Dermis microvascular lymphatic vessel endothelial cell (primary cell): ENCODE data around the gene ERBIN. TPM values are rescaled to one million over a fixed set of nuclear protein-coding genes. Genes with fewer than 3 reads are reported as not detected.
"Not testable (repeated sequence)": the region's sequence is repeated elsewhere in the genome, so short reads cannot be mapped to it uniquely, and the experiment has no call there.

Experiments used
- DNase-seq, 2 donors: peaks; one replicate each; pipeline versions ENCODE4 v3.0.0 to v3.0.0-alpha.2; 2010; ENCODE audit warnings: low read depth in 2 of 2
- total RNA-seq: library from RNA; depleted of rRNA; stranded (reverse); fragments of >200 nt; gene quantifications from 2 replicates; pipeline ENCODE4 v1.2.1, GENCODE V29; 2014

The ERBIN gene, protein sequence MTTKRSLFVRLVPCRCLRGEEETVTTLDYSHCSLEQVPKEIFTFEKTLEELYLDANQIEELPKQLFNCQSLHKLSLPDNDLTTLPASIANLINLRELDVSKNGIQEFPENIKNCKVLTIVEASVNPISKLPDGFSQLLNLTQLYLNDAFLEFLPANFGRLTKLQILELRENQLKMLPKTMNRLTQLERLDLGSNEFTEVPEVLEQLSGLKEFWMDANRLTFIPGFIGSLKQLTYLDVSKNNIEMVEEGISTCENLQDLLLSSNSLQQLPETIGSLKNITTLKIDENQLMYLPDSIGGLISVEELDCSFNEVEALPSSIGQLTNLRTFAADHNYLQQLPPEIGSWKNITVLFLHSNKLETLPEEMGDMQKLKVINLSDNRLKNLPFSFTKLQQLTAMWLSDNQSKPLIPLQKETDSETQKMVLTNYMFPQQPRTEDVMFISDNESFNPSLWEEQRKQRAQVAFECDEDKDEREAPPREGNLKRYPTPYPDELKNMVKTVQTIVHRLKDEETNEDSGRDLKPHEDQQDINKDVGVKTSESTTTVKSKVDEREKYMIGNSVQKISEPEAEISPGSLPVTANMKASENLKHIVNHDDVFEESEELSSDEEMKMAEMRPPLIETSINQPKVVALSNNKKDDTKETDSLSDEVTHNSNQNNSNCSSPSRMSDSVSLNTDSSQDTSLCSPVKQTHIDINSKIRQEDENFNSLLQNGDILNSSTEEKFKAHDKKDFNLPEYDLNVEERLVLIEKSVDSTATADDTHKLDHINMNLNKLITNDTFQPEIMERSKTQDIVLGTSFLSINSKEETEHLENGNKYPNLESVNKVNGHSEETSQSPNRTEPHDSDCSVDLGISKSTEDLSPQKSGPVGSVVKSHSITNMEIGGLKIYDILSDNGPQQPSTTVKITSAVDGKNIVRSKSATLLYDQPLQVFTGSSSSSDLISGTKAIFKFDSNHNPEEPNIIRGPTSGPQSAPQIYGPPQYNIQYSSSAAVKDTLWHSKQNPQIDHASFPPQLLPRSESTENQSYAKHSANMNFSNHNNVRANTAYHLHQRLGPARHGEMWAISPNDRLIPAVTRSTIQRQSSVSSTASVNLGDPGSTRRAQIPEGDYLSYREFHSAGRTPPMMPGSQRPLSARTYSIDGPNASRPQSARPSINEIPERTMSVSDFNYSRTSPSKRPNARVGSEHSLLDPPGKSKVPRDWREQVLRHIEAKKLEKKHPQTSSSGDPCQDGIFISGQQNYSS (N-terminal part only)
- total RNA-seq = 46.7 and 53.1 TPM in 2 replicates

DNA sequence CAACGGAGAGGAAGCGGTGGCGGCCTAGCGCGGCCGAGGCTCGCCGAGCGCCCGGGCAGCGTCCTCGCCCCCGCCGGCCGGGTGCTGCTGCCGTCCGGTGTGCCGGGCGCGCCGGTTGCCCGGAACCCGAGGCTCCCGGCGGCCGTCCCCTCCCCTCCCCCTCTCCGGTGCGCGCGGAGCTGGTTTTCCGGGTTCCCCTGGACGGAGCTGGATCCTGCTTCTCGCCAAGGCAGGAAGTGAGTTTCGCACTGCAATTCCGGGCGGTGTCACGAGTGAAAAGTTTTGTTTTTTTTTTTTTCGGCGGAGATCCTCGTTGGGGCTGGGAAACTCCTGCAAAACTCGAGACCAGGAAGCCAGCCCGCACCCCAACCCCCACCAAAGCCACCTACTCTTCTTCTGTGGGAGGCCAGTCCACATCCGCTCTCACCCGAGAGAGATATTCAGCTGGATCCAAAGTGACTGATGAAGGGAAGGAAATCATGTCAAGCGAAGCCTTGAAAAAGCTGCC lies at the start of gene ERBIN:
TSS of gene ERBIN (plus strand) at position 300 of the 508 bp plus-strand sequence. CDS start 66,144 bp downstream, outside the sequence.
- DNase-seq = peak; percentile 90 to 93

GRCh38 chr5:65876970-65877369 lies 49.4 kb upstream of the ERBIN start:
- DNase-seq = no peak

- DNase-seq = peak; percentile 47 to 87
Measured at GRCh38 chr5:65879668-65880256, 46.6 kb upstream of the ERBIN start.

GRCh38 chr5:65880496-65881072 lies 45.8 kb upstream of the ERBIN start:
- peak; percentile 76 to 87 for DNase-seq

GRCh38 chr5:65882278-65882677 lies 44.1 kb upstream of the ERBIN start:
- DNase-seq = no peak

GRCh38 chr5:65883461-65883860 lies 42.9 kb upstream of the ERBIN start:
- no peak for DNase-seq

DNA sequence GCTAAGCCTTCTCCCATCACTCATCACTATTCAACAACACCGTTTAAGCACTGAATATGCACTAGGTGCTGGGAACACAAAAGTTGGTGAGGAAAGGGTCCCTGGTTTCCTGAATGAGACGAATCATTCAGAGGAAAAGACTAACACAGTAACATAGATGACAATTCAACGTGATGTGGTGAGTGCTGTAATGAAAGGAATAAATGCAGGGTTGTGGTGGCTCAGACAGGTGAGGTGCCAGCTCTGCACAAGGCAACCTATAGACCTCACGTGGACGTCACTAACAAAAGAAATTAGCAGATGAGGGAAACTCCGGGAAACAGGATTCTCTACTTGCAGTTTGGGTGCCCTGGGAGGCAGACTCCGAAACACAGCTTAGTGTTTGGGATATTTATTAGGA lies 40.0 kb upstream of the ERBIN start:
- no peak for DNase-seq

GRCh38 chr5:65892024-65892423 lies 34.4 kb upstream of the ERBIN start:
- not testable (repeated sequence) for DNase-seq

DNA sequence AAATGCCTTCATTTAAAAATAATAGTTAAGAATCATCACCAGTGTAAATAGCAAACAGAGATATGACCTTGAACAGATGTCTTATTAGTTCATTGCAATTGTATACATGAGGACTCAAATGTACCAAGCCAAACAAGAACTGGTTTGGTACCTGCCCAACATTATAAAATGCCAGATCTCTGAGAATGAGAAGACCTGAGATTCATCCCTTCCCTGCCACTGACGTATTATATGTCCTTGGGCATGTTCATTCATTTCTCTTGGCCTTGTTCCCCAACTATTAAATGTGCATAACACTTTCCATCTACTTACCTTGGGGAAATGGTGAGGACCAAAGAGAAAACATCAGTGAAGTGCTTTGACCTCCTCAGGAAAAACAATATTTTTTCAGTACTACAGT lies 33.6 kb upstream of the ERBIN start:
- peak in 1 of 2 donors; percentile 9 for DNase-seq

DNA sequence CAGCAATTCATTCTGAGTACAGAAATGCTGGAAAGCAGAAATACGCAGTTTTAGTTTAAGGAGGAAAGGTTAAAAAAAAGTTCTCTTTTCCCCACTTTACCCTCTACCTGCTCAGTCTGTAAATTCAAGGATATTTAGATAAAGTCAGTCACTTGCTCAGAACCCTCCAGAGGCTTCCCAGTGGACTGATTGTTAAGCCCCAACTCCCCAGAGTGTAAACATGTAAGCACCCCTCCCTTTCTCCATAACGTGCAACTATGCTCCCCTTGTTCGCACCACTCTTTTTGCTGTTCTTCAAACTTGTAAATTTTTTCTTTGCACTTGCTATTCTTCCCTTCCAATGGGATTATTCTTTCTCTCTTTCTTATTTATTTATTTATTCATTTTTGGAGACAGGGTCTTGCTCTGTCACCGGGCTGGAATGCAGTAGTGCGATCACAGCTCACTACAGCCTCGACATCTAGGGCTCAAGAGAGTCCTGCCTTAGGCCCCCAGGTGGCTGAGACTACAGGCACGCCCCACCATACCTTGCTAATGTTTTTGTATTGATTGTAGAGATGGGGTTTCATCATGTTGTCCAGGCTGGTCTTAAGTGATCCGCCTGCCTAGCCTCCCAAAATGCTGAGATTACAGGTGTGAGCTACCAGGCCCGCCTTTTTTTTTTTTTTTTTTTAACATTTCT lies 32.5 kb upstream of the ERBIN start:
- no peak for DNase-seq

DNA sequence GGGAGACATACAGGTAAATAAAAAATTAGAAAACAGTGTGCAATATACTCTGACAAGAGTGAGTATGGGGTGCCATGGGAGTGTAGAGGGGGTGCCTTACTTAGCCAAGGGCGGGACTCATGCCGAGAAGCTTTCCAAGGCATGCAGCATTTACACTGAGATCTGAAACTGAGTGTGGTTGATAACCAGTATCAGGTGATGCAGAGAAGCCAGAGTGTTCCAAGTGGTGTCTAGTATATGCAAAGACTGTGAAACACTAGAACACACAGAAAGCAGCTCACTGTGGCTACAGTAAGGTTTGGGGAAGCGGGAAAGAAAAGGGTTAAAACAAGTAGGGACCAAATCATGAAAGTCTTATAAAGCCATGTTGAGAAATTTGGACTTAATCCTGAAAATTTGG lies 30.5 kb upstream of the ERBIN start:
- no peak for DNase-seq

DNA sequence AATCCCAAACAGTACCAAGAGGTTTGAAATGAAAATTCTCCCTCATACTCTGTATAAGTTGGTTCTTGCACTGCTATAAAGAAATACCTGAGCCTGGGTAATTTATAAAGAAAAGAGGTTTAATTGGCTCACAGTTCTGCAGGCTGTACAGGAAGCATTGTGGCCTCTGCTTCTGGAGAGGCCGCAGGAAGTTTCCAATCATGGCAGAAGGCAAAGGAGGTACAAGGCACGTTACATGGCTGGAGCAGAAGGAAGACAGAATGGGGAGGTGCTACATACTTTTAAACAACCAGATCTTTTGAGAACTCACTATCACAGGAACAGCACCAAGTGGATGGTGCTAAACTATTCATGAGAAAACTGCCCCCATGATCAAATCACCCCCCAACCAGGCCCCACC lies 25.6 kb upstream of the ERBIN start:
- no peak for DNase-seq

- no peak for DNase-seq
Measured at GRCh38 chr5:65902104-65902503, 24.3 kb upstream of the ERBIN start.

GRCh38 chr5:65903581-65903980 lies 22.8 kb upstream of the ERBIN start:
- DNase-seq = no peak

GRCh38 chr5:65906256-65906655 lies 20.1 kb upstream of the ERBIN start:
- DNase-seq = no peak

DNA sequence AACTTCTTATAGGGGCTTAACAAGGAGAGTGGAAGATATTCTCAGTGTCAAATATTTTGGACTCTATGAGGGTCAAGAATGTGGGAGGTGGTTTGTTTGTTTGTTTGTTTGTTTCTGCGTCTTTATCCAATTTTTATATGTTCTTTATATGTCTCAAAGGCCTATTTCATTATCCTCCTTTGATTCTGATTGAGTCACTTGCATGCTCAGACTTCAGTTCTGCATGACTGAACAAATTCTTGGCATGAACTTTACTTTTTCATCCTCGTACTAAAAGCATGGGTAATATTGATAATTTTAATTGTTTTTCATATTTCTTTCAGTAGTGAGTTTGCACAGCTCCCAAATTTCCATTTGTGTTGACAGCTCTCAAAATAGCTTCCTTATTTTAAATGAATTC lies 19.2 kb upstream of the ERBIN start:
- no peak for DNase-seq

DNA sequence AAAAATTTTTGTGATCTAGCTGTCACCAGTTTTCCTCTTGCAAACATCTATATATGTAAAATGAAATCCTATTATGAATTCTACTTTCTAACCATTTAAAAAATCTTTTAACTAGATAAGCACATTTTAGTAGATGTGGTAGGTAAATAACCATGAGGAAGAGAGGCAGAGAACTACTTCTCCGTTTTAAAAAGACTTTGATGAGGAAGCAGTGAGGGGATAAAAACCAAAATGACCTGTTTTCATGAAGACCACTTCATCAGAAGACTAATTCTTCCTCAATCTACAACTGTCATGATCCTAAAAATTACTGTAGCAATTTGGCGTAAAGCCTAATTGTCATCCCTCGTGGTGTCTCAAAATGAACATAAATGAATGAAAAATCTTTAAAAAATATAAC lies 15.7 kb upstream of the ERBIN start:
- DNase-seq = no peak

GRCh38 chr5:65912311-65912710 lies 14.1 kb upstream of the ERBIN start:
- DNase-seq = no peak

DNA sequence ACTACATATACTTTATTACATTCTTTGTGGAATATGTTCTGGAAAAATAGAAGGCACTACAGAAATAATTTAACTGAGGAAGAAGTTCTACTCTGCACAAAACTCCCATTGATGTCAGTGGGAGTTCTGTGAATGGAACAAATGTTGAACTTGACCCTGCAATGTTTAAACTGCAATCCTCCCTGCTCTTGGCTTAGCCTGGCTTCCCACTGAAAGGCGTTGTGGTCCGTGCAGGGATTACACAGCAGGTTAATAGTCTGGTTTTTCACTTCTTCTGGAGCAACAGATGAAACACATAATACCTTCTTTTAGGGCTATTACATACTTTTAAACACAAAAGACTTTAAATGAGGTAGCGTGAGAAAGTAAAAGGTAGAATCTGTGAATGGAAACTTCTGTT lies 12.9 kb upstream of the ERBIN start:
- no peak for DNase-seq

GRCh38 chr5:65914641-65915196 lies 11.7 kb upstream of the ERBIN start:
- DNase-seq = no peak
